ENCODE results near the gene SLC48A1.
A peak's percentile ranks its signal among the peaks of the same experiment; 100 is the strongest.

The SLC48A1 gene

GRCh38 chr12:47817272-47818006, 44.4 kb downstream of the SLC48A1 start:
- TF ChIP-seq, protein P1, sequence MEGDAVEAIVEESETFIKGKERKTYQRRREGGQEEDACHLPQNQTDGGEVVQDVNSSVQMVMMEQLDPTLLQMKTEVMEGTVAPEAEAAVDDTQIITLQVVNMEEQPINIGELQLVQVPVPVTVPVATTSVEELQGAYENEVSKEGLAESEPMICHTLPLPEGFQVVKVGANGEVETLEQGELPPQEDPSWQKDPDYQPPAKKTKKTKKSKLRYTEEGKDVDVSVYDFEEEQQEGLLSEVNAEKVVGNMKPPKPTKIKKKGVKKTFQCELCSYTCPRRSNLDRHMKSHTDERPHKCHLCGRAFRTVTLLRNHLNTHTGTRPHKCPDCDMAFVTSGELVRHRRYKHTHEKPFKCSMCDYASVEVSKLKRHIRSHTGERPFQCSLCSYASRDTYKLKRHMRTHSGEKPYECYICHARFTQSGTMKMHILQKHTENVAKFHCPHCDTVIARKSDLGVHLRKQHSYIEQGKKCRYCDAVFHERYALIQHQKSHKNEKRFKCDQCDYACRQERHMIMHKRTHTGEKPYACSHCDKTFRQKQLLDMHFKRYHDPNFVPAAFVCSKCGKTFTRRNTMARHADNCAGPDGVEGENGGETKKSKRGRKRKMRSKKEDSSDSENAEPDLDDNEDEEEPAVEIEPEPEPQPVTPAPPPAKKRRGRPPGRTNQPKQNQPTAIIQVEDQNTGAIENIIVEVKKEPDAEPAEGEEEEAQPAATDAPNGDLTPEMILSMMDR (IDR thresholded peaks at IDR 0.05; ENCODE audit: extremely low read depth, missing control alignments): no peak

DNA sequence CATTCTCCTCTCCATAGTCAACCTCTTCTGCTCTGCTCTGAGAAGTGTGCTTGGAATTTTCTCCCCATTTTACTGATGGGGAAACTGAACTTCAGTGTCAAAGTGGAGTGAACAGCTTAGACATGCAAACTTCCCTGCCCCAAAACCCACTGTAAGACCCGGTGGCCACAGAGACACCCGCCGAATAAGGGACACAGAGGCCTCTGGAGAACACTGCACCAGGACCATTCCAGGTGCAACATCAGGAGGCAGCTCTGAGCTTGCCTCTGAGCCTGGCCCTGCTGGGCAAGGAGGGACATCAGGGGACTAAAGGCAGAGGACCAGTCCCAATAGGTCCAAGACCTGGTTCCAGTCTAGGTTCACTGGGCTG, 45.0 kb downstream of the SLC48A1 start:
- no peak for DNase-seq (ENCODE audit: low spot score)
- TF ChIP-seq, protein P1 (IDR thresholded peaks at IDR 0.05; ENCODE audit: extremely low read depth, missing control alignments): no peak

More at GRCh38 chr12:47817272-47818006, 44.4 kb downstream of the SLC48A1 start:
- no peak for DNase-seq (ENCODE audit: low spot score)

DNA sequence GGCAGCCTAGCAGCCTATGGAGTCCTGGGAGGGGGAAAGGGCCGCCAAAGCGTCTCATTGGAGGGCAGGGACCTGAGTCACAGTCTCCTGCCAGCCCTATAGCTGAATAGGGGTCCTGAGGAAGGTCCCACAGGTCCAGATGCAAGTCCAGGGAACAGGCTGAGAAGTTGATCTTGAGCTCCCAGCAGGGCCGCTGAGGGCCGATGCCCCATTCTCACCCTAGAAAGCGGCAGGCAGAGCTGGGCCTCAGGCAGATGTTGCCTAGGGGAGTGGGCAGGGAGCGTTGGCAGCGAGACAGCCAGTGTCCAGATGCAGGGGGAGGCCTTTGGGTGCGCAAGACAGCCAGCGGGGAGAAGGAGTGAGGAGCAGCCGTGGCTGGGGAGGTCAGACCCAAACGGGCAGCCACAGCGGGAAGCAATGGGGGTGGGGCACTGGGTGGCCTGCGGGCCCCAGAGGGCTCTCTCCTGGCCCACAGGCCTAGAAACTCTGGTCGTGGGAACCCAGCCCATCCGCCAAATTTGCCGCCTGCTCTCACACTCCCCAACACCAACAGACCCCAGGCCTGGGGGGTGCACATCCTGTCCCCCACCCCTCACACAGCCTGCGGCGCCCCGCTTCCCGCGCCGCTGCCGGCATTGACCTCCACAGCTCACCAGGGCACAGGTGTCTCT, 45.6 kb downstream of the SLC48A1 start:
- DNase-seq (ENCODE audit: low spot score): peak; percentile 63
- TF ChIP-seq, protein P1 (IDR thresholded peaks at IDR 0.05; ENCODE audit: extremely low read depth, missing control alignments): no peak

GRCh38 chr12:47819138-47819895, 46.3 kb downstream of the SLC48A1 start:
- TF ChIP-seq, protein P1 (IDR thresholded peaks at IDR 0.05; ENCODE audit: extremely low read depth, missing control alignments): peak; percentile 20
- DNase-seq (ENCODE audit: low spot score): peak; percentile 83

DNA sequence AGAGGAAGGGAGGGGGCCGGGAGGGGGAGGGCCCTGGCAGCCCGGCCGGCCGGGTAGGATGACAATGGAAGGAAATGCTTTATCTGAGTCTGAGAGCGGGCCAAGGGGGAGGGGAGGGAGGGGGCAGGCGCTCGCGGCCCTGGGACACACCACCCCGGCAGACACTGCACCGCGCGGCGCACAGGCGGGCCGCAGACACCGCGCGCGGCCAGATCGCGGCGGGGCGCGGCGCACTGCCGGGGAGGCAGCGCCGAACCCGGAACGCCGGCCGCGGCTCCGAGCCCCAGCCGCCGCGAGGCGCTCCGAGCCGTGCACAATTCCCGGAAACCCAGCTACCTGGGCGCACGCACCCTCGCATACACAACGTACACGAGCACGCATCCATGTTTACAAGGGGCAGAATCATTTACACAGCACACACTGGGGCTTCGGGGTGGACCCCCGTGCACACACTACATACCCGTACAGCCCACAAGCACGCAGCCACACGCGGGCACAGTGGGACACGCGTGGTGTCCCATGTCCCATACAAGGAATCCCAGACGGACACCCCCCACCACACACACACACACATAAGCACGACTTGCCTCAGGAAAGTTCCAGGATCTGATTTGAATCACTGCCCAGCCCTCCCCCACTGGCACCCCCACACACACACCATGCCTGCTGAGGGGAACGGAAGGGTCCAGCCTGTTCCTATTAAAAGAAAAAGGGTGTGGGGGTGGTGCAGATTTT, 47.0 kb downstream of the SLC48A1 start, which contains the start of gene HDAC7:
Gene HDAC7, minus strand, starts transcription at position 8 of the 735 bp plus-strand sequence. CDS start 118 bp downstream, outside the sequence.
- TF ChIP-seq, protein P1 (IDR thresholded peaks at IDR 0.05; ENCODE audit: extremely low read depth, missing control alignments): peak; percentile 1
- peak; percentile 90 for DNase-seq (ENCODE audit: low spot score)

GRCh38 chr12:47820631-47821345, 47.8 kb downstream of the SLC48A1 start:
- no peak for DNase-seq (ENCODE audit: low spot score)
- TF ChIP-seq, protein P1 (IDR thresholded peaks at IDR 0.05; ENCODE audit: extremely low read depth, missing control alignments): no peak
